HEK293 (cell line): ENCODE results near the gene ARHGAP33.

Experiments
- GLIS2 ChIP-seq: fragments of 450-650 bp; formaldehyde crosslinking; IDR thresholded peaks from 2 replicates; pipeline ENCODE4 v1.5.1; 2016; ENCODE audit warnings: missing biosample characterization, missing genetic modification characterization
- KLF1 ChIP-seq: fragments of 450-650 bp; formaldehyde crosslinking; IDR thresholded peaks from 2 replicates; pipeline ENCODE4 v1.5.1; 2016; ENCODE audit warnings: missing biosample characterization, missing genetic modification characterization
- KLF10 ChIP-seq: fragments of 450-650 bp; IDR thresholded peaks from 2 replicates; pipeline ENCODE4 v1.5.1; 2018; ENCODE audit warnings: missing biosample characterization, mild to moderate bottlenecking, missing genetic modification characterization
- KLF7 ChIP-seq: fragments of 450-650 bp; formaldehyde crosslinking; IDR thresholded peaks from 2 replicates; pipeline ENCODE4 v1.5.1; 2016; ENCODE audit warnings: missing biosample characterization, missing genetic modification characterization, borderline replicate concordance
- KLF9 ChIP-seq: fragments of 450-650 bp; formaldehyde crosslinking; IDR thresholded peaks from 2 replicates; pipeline ENCODE4 v1.5.1; 2016; ENCODE audit warnings: missing biosample characterization, missing genetic modification characterization, low read depth
- RBAK ChIP-seq: fragments of 450-650 bp; formaldehyde crosslinking; IDR thresholded peaks from 2 replicates; pipeline ENCODE4 v1.5.1; 2016; ENCODE audit warnings: missing biosample characterization, missing genetic modification characterization
- SCRT1 ChIP-seq: fragments of 450-650 bp; formaldehyde crosslinking; IDR thresholded peaks from 2 replicates; pipeline ENCODE4 v1.5.1; 2016; ENCODE audit warnings: missing biosample characterization, missing genetic modification characterization, borderline replicate concordance
- SP7 ChIP-seq: fragments of 450-650 bp; formaldehyde crosslinking; IDR thresholded peaks from 2 replicates; pipeline ENCODE4 v1.5.1; 2016; ENCODE audit warnings: missing biosample characterization, missing genetic modification characterization
- ZBTB1 ChIP-seq: fragments of 450-650 bp; formaldehyde crosslinking; IDR thresholded peaks from 2 replicates; pipeline ENCODE4 v1.5.1; 2016; ENCODE audit warnings: missing biosample characterization, missing genetic modification characterization
- ZNF10 ChIP-seq: fragments of 450-650 bp; formaldehyde crosslinking; IDR thresholded peaks from 2 replicates; pipeline ENCODE4 v1.5.1; 2017; ENCODE audit warnings: missing biosample characterization, missing genetic modification characterization
- ZNF174 ChIP-seq: fragments of 450-650 bp; formaldehyde crosslinking; IDR thresholded peaks from 2 replicates; pipeline ENCODE4 v1.5.0; 2017; ENCODE audit warnings: missing biosample characterization, mild to moderate bottlenecking, missing genetic modification characterization
- ZNF311 ChIP-seq: fragments of 450-650 bp; formaldehyde crosslinking; IDR thresholded peaks from 2 replicates; pipeline ENCODE4 v1.5.1; 2017; ENCODE audit warnings: missing biosample characterization, missing genetic modification characterization, borderline replicate concordance
- ZNF600 ChIP-seq: fragments of 450-650 bp; formaldehyde crosslinking; IDR thresholded peaks from 2 replicates; pipeline ENCODE4 v1.5.1; 2016; ENCODE audit warnings: missing biosample characterization, missing genetic modification characterization
- ZNF707 ChIP-seq: fragments of 450-650 bp; formaldehyde crosslinking; IDR thresholded peaks from 2 replicates; pipeline ENCODE4 v1.5.1; 2016; ENCODE audit warnings: missing biosample characterization, missing genetic modification characterization
- ZNF76 ChIP-seq: fragments of 450-650 bp; formaldehyde crosslinking; IDR thresholded peaks from 2 replicates; pipeline ENCODE4; 2016; ENCODE audit warnings: low read depth, missing biosample characterization, missing genetic modification characterization, borderline replicate concordance
- ZSCAN30 ChIP-seq: fragments of 450-650 bp; IDR thresholded peaks from 2 replicates; pipeline ENCODE4 v1.5.1; 2018; ENCODE audit warnings: missing biosample characterization, mild to moderate bottlenecking, missing genetic modification characterization, moderate library complexity
- TF ChIP-seq, protein P1 (sequence below): fragments of 450-650 bp; formaldehyde crosslinking; IDR thresholded peaks from 2 replicates; pipeline ENCODE4 v1.5.1; 2016; ENCODE audit warnings: missing biosample characterization, missing genetic modification characterization
- TF ChIP-seq, protein P2 (sequence below): fragments of 450-650 bp; formaldehyde crosslinking; IDR thresholded peaks from 2 replicates; pipeline ENCODE4 v1.5.1; 2017; ENCODE audit warnings: missing biosample characterization, missing genetic modification characterization
- TF ChIP-seq, protein P3 (sequence below): fragments of 450-650 bp; formaldehyde crosslinking; IDR thresholded peaks from 2 replicates; pipeline ENCODE4 v1.5.1; 2016; ENCODE audit warnings: missing biosample characterization, missing genetic modification characterization
- TF ChIP-seq, protein P4 (sequence below): fragments of 450-650 bp; formaldehyde crosslinking; IDR thresholded peaks from 2 replicates; pipeline ENCODE4 v1.5.1; 2017; ENCODE audit warnings: missing biosample characterization, mild to moderate bottlenecking, missing genetic modification characterization, moderate library complexity
- TF ChIP-seq, protein P5 (sequence below): fragments of 450-650 bp; formaldehyde crosslinking; IDR thresholded peaks from 2 replicates; pipeline ENCODE4 v1.5.1; 2016; ENCODE audit warnings: missing biosample characterization, missing genetic modification characterization, borderline replicate concordance
- TF ChIP-seq, protein P6 (sequence below): fragments of 450-650 bp; formaldehyde crosslinking; IDR thresholded peaks from 2 replicates; pipeline ENCODE4 v1.5.1; 2016; ENCODE audit warnings: missing biosample characterization, missing genetic modification characterization
- TF ChIP-seq, protein P7 (sequence below): fragments of 450-650 bp; formaldehyde crosslinking; IDR thresholded peaks from 2 replicates; pipeline ENCODE4 v1.5.1; 2016; ENCODE audit warnings: missing biosample characterization, missing genetic modification characterization
- TF ChIP-seq, protein P8 (sequence below): fragments of 450-650 bp; formaldehyde crosslinking; IDR thresholded peaks from 2 replicates; pipeline ENCODE4 v1.5.1; 2017; ENCODE audit warnings: missing biosample characterization, missing genetic modification characterization

ARHGAP33 gene

DNA sequence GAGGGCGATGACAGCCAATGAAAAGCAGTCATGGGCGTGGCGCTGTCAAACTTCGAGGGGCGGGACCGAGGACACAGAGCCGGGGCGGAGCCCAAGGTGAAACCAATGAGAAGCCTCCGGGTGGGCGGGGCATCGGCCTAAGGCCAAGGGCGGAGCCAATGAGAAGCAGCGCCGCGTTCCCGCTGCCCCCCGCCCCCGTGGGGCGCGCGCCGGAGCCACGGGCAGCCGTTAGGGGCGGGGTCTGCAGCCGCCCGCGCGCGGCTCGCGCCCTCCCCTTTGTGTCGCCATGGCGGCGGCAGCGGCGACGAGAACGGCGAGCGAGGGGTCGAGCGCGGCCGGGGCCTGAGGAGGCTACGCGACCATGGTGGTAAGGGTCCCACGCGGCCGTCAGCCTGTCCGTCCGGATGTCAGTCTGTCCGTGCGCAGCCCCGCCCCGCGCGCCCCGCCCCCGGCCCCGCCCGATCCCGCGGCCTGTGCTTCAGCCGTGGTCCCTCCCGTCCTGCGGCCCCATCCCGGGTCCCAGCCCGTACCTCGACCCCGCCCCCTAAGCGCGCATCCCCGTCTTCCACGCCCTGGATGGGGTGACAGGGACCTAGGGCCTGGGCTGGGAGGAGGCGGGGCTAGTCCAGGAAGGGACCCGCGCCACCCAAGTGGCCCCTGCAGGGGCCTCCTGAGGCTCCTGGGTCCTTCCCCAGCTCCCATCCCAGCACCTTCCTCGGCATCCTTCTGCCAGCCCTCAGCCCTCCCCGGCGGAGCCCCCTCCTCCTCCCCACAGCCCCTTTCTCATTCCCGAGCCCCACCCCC is at the start of gene ARHGAP33 (continued):
- TF ChIP-seq, protein P1, sequence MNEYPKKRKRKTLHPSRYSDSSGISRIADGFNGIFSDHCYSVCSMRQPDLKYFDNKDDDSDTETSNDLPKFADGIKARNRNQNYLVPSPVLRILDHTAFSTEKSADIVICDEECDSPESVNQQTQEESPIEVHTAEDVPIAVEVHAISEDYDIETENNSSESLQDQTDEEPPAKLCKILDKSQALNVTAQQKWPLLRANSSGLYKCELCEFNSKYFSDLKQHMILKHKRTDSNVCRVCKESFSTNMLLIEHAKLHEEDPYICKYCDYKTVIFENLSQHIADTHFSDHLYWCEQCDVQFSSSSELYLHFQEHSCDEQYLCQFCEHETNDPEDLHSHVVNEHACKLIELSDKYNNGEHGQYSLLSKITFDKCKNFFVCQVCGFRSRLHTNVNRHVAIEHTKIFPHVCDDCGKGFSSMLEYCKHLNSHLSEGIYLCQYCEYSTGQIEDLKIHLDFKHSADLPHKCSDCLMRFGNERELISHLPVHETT, result no peak
- TF ChIP-seq ZNF707 (no peak), ZNF76 (tag by site-specific recombination) (peak; percentile 46; the same call in 1 of the 2 replicates), SP7 (tag by site-specific recombination) (no peak), KLF10 (tag by site-specific recombination) (peak; percentile 98), KLF9 (tag by site-specific recombination) (peak; percentile 89), ZNF600 (tag by site-specific recombination) (0 out of 2 replicates have a peak, but pooled peaks have one; percentile 8), SCRT1 (tag by site-specific recombination) (no peak), KLF7 (tag by site-specific recombination) (no peak), ZNF174 (tag by site-specific recombination) (no peak), RBAK (tag by site-specific recombination) (no peak), GLIS2 (peak; percentile 78), ZNF10 (tag by site-specific recombination) (no peak), ZBTB1 (tag by site-specific recombination) (no peak), ZSCAN30 (peak; percentile 64; the same call in 1 of the 2 replicates), ZNF311 (tag by site-specific recombination) (no peak), KLF1 (tag by site-specific recombination) (peak; percentile 83)
- TF ChIP-seq, protein P2, sequence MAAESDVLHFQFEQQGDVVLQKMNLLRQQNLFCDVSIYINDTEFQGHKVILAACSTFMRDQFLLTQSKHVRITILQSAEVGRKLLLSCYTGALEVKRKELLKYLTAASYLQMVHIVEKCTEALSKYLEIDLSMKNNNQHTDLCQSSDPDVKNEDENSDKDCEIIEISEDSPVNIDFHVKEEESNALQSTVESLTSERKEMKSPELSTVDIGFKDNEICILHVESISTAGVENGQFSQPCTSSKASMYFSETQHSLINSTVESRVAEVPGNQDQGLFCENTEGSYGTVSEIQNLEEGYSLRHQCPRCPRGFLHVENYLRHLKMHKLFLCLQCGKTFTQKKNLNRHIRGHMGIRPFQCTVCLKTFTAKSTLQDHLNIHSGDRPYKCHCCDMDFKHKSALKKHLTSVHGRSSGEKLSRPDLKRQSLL (tag by site-specific recombination), result peak; percentile 82; the same call in 1 of the 2 replicates
- TF ChIP-seq, protein P3, sequence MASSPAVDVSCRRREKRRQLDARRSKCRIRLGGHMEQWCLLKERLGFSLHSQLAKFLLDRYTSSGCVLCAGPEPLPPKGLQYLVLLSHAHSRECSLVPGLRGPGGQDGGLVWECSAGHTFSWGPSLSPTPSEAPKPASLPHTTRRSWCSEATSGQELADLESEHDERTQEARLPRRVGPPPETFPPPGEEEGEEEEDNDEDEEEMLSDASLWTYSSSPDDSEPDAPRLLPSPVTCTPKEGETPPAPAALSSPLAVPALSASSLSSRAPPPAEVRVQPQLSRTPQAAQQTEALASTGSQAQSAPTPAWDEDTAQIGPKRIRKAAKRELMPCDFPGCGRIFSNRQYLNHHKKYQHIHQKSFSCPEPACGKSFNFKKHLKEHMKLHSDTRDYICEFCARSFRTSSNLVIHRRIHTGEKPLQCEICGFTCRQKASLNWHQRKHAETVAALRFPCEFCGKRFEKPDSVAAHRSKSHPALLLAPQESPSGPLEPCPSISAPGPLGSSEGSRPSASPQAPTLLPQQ, result 0 out of 2 replicates have a peak, but pooled peaks have one; percentile 18
- TF ChIP-seq, protein P4, sequence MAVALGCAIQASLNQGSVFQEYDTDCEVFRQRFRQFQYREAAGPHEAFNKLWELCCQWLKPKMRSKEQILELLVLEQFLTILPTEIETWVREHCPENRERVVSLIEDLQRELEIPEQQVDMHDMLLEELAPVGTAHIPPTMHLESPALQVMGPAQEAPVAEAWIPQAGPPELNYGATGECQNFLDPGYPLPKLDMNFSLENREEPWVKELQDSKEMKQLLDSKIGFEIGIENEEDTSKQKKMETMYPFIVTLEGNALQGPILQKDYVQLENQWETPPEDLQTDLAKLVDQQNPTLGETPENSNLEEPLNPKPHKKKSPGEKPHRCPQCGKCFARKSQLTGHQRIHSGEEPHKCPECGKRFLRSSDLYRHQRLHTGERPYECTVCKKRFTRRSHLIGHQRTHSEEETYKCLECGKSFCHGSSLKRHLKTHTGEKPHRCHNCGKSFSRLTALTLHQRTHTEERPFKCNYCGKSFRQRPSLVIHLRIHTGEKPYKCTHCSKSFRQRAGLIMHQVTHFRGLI (tag by site-specific recombination), result no peak
- TF ChIP-seq, protein P5, sequence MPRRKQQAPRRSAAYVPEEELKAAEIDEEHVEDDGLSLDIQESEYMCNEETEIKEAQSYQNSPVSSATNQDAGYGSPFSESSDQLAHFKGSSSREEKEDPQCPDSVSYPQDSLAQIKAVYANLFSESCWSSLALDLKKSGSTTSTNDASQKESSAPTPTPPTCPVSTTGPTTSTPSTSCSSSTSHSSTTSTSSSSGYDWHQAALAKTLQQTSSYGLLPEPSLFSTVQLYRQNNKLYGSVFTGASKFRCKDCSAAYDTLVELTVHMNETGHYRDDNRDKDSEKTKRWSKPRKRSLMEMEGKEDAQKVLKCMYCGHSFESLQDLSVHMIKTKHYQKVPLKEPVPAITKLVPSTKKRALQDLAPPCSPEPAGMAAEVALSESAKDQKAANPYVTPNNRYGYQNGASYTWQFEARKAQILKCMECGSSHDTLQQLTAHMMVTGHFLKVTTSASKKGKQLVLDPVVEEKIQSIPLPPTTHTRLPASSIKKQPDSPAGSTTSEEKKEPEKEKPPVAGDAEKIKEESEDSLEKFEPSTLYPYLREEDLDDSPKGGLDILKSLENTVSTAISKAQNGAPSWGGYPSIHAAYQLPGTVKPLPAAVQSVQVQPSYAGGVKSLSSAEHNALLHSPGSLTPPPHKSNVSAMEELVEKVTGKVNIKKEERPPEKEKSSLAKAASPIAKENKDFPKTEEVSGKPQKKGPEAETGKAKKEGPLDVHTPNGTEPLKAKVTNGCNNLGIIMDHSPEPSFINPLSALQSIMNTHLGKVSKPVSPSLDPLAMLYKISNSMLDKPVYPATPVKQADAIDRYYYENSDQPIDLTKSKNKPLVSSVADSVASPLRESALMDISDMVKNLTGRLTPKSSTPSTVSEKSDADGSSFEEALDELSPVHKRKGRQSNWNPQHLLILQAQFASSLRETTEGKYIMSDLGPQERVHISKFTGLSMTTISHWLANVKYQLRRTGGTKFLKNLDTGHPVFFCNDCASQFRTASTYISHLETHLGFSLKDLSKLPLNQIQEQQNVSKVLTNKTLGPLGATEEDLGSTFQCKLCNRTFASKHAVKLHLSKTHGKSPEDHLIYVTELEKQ (tag by site-specific recombination), result no peak
- TF ChIP-seq, protein P6, sequence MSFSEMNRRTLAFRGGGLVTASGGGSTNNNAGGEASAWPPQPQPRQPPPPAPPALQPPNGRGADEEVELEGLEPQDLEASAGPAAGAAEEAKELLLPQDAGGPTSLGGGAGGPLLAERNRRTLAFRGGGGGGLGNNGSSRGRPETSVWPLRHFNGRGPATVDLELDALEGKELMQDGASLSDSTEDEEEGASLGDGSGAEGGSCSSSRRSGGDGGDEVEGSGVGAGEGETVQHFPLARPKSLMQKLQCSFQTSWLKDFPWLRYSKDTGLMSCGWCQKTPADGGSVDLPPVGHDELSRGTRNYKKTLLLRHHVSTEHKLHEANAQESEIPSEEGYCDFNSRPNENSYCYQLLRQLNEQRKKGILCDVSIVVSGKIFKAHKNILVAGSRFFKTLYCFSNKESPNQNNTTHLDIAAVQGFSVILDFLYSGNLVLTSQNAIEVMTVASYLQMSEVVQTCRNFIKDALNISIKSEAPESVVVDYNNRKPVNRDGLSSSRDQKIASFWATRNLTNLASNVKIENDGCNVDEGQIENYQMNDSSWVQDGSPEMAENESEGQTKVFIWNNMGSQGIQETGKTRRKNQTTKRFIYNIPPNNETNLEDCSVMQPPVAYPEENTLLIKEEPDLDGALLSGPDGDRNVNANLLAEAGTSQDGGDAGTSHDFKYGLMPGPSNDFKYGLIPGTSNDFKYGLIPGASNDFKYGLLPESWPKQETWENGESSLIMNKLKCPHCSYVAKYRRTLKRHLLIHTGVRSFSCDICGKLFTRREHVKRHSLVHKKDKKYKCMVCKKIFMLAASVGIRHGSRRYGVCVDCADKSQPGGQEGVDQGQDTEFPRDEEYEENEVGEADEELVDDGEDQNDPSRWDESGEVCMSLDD (tag by site-specific recombination), result 0 out of 2 replicates have a peak, but pooled peaks have one; percentile 12
- TF ChIP-seq, protein P7, sequence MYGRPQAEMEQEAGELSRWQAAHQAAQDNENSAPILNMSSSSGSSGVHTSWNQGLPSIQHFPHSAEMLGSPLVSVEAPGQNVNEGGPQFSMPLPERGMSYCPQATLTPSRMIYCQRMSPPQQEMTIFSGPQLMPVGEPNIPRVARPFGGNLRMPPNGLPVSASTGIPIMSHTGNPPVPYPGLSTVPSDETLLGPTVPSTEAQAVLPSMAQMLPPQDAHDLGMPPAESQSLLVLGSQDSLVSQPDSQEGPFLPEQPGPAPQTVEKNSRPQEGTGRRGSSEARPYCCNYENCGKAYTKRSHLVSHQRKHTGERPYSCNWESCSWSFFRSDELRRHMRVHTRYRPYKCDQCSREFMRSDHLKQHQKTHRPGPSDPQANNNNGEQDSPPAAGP (tag by site-specific recombination), result 0 out of 2 replicates have a peak, but pooled peaks have one; percentile 11
- TF ChIP-seq, protein P8, sequence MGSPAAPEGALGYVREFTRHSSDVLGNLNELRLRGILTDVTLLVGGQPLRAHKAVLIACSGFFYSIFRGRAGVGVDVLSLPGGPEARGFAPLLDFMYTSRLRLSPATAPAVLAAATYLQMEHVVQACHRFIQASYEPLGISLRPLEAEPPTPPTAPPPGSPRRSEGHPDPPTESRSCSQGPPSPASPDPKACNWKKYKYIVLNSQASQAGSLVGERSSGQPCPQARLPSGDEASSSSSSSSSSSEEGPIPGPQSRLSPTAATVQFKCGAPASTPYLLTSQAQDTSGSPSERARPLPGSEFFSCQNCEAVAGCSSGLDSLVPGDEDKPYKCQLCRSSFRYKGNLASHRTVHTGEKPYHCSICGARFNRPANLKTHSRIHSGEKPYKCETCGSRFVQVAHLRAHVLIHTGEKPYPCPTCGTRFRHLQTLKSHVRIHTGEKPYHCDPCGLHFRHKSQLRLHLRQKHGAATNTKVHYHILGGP (tag by site-specific recombination), result no peak
